A549 treated with RU486 at 1 μM for 4 hours (cell line): Measurements from ENCODE around the gene DGLUCY. TPM values are rescaled to one million over a fixed set of nuclear protein-coding genes. Genes with fewer than 3 reads are reported as not detected.

Experiments used
- total RNA-seq: library from RNA; stranded (reverse); fragments of 200-300 nt; extraction: Qiagen RNA extraction; gene quantifications from 5 replicates; pipeline ENCODE4 v1.2.3, GENCODE V29; 2022; ENCODE audit warnings: low read depth

Gene DGLUCY, protein sequence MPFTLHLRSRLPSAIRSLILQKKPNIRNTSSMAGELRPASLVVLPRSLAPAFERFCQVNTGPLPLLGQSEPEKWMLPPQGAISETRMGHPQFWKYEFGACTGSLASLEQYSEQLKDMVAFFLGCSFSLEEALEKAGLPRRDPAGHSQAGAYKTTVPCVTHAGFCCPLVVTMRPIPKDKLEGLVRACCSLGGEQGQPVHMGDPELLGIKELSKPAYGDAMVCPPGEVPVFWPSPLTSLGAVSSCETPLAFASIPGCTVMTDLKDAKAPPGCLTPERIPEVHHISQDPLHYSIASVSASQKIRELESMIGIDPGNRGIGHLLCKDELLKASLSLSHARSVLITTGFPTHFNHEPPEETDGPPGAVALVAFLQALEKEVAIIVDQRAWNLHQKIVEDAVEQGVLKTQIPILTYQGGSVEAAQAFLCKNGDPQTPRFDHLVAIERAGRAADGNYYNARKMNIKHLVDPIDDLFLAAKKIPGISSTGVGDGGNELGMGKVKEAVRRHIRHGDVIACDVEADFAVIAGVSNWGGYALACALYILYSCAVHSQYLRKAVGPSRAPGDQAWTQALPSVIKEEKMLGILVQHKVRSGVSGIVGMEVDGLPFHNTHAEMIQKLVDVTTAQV
- total RNA-seq: 14.0 to 17.2 TPM (median 16.3 TPM) in 5 replicates

DNA sequence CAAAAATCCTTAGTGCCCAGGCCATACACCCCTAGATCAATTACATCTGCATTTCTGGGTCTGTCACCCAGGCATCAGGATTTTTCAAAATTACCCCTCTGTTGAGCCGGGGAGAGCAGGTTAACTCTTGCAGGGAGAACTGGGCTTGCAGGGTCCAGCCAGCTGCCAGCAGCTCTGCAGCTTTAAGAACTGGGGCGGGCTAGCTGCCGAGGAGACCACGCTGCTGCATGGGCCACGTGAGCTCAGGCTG lies at the start of gene DGLUCY:
Gene DGLUCY, plus strand, starts transcription at position 245 of the 250 bp plus-strand sequence. CDS start 46,222 bp downstream, outside the sequence.

GRCh38 chr14:91244501-91244901 lies 130.6 kb downstream of the DGLUCY start, which contains the start of gene GPR68:
GPR68 (minus strand) TSS chr14:91244704; CDS start chr14:91235050, 9,654 bp downstream.

Other genes with a start within 250 kb of the DGLUCY start
- 2.0 to 4.6 TPM (median 3.7 TPM) in 5 replicates for gene RPS6KA5, start 53.4 kb upstream of the DGLUCY start, total RNA-seq
- 0.12 to 0.19 TPM in 2 of 5 replicates, not detected in the others for gene GPR68, start 130.6 kb downstream of the DGLUCY start, total RNA-seq